Chondrocyte (in vitro differentiated cells): Measurements from ENCODE around the gene SENP1. TPM values are rescaled to one million over a fixed set of nuclear protein-coding genes. Genes with fewer than 3 reads are reported as not detected.

ENCODE experiments used
- DNase-seq: peaks from one replicate; pipeline ENCODE4 v3.0.0; 2021; ENCODE audit warnings: mixed read lengths, low spot score
- H3K27ac Mint-ChIP-seq: one replicate; pipeline ENCODE4 v1.8.0; 2021; ENCODE audit warnings: mild to moderate bottlenecking, moderate library complexity, mixed read lengths; ENCODE audit not compliant: unreplicated experiment
- H3K27me3 Mint-ChIP-seq: 2 replicates; pipeline ENCODE4 v1.8.0; 2021; ENCODE audit warnings: low read depth, mixed read lengths
- H3K36me3 Mint-ChIP-seq: 2 replicates; pipeline ENCODE4 v1.8.0; 2021; ENCODE audit warnings: low read depth, mixed read lengths
- H3K4me1 Mint-ChIP-seq: 2 replicates; pipeline ENCODE4 v1.8.0; 2021; ENCODE audit warnings: low read depth, mild to moderate bottlenecking, mixed read lengths
- H3K4me3 Mint-ChIP-seq: one replicate; pipeline ENCODE4 v1.8.0; 2021; ENCODE audit warnings: mild to moderate bottlenecking, moderate library complexity, mixed read lengths; ENCODE audit not compliant: unreplicated experiment
- H3K9me3 Mint-ChIP-seq: 2 replicates; pipeline ENCODE4 v1.8.0; 2021; ENCODE audit warnings: low read depth, mixed read lengths
- CTCF ChIP-seq: fragments of 200-600 bp; sonication (generic); IDR thresholded peaks from 2 replicates; pipeline ENCODE4 v1.5.0; 2021; ENCODE audit warnings: antibody characterized with exemption, mild to moderate bottlenecking, moderate library complexity
- total RNA-seq: library from RNA; stranded (reverse); gene quantifications from 3 replicates; pipeline ENCODE4 v1.2.1, GENCODE V29; 2021

Gene SENP1
- total RNA-seq, 1 donor from 2014 or later = 19.7 TPM

GRCh38 chr12:48105321-48105866 lies 485 bp downstream of the SENP1 start:
- peak overlapping the region; percentile 99 for H3K27ac Mint-ChIP-seq
- H3K4me1 Mint-ChIP-seq = peaks cover 27% of the 10 kb centered on the region
- H3K4me3 Mint-ChIP-seq = peak overlapping the region; percentile 84
- no peak for TF ChIP-seq CTCF
- H3K9me3 Mint-ChIP-seq = no peaks in the 10 kb centered on the region
- H3K36me3 Mint-ChIP-seq = no peaks in the 10 kb centered on the region
- no peak for DNase-seq
- peaks cover 3% of the 10 kb centered on the region for H3K27me3 Mint-ChIP-seq

DNA sequence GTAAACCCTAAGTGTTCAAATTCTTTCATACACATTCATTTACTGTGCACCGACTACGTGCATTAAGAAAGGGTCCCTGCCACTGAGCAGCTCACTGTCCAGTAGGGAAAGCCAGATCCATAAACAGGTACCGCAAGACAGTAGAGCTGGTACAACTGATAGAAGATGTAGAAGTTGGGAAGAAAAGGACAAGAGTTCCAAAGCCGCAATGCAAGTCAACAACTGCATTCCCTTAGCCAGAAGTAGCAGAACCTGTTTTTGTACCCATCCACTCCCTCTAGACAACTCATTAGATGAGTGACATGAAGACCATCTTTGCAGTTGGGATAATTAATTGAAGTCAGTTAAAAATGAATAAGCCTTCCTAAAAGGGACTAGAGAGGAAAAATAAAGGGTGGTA lies 1.3 kb downstream of the SENP1 start:
- H3K27ac Mint-ChIP-seq = peak overlapping the region; percentile 28
- no peak for TF ChIP-seq CTCF
- H3K4me1 Mint-ChIP-seq = peaks cover 27% of the 10 kb centered on the region
- H3K36me3 Mint-ChIP-seq = no peaks in the 10 kb centered on the region
- DNase-seq = no peak
- H3K27me3 Mint-ChIP-seq = no peaks in the 10 kb centered on the region
- no peaks in the 10 kb centered on the region for H3K9me3 Mint-ChIP-seq
- peak overlapping the region; percentile 84 for H3K4me3 Mint-ChIP-seq

DNA sequence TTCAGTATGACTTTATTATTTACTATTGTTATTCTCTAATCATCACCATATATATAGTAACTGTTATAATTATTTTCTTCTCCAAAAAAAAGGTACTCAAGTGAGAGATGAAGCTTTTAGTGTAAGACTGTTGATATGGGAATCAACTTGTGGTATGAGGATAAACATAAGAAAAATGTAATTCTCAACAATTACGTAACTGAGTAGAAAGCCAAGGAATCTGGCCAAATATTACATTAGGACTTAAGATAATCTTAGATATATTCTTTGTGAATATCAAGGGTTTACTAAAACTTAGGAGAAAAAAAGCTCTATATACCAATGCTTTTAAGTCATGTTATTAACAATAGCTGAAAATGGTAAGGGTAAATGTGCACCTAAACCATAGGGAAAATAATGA lies 13.3 kb downstream of the SENP1 start:
- no peak for DNase-seq
- no peaks in the 10 kb centered on the region for H3K9me3 Mint-ChIP-seq
- no peak overlapping the region for H3K27ac Mint-ChIP-seq
- TF ChIP-seq CTCF = no peak
- peaks cover 10% of the 10 kb centered on the region for H3K36me3 Mint-ChIP-seq
- no peak overlapping the region for H3K4me3 Mint-ChIP-seq
- H3K27me3 Mint-ChIP-seq = no peaks in the 10 kb centered on the region
- H3K4me1 Mint-ChIP-seq = peaks cover 9% of the 10 kb centered on the region

DNA sequence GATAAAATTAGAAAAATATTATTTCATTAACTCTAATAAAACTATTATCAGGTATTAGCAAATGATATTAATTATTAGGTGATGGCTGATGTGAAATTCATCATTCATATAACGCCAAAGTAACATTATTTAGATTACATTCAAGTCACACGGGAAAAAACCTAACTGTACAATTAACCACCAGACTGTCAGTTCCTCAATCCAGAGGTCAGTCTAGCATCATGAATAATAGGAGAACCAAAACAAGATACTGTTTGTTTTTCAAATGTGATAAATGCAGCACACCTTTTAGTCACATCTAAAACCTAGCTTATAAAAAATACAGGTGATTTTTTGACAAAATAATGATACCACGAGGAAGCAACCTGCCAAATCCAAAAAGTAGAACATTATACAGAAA lies 19.6 kb downstream of the SENP1 start:
- Mint-ChIP-seq H3K27me3 (no peaks in the 10 kb centered on the region), H3K4me3 (no peak overlapping the region), H3K36me3 (peaks cover 16% of the 10 kb centered on the region), H3K4me1 (no peaks in the 10 kb centered on the region), H3K9me3 (no peaks in the 10 kb centered on the region), H3K27ac (no peak overlapping the region)
- no peak for TF ChIP-seq CTCF
- DNase-seq = no peak

GRCh38 chr12:48084841-48085460 lies 20.9 kb downstream of the SENP1 start:
- no peaks in the 10 kb centered on the region for H3K4me1 Mint-ChIP-seq
- H3K9me3 Mint-ChIP-seq = no peaks in the 10 kb centered on the region
- no peak for TF ChIP-seq CTCF
- no peak for DNase-seq
- H3K27ac Mint-ChIP-seq = peak overlapping the region; percentile 29
- H3K27me3 Mint-ChIP-seq = no peaks in the 10 kb centered on the region
- H3K36me3 Mint-ChIP-seq = peaks cover 16% of the 10 kb centered on the region
- no peak overlapping the region for H3K4me3 Mint-ChIP-seq
